ENCODE data around the gene CSRNP3. TPM values are rescaled to one million over a fixed set of nuclear protein-coding genes. Genes with fewer than 3 reads are reported as not detected.

Gene CSRNP3
- total RNA-seq, 1 donor from 2014 or later: 4.0 TPM

GRCh38 chr2:165701147-165701546 is 231.6 kb downstream of the CSRNP3 start:
- peaks cover 6% of the 10 kb centered on the region for H3K27me3 ChIP-seq (ENCODE audit: low read depth)
- TF ChIP-seq, protein P1, sequence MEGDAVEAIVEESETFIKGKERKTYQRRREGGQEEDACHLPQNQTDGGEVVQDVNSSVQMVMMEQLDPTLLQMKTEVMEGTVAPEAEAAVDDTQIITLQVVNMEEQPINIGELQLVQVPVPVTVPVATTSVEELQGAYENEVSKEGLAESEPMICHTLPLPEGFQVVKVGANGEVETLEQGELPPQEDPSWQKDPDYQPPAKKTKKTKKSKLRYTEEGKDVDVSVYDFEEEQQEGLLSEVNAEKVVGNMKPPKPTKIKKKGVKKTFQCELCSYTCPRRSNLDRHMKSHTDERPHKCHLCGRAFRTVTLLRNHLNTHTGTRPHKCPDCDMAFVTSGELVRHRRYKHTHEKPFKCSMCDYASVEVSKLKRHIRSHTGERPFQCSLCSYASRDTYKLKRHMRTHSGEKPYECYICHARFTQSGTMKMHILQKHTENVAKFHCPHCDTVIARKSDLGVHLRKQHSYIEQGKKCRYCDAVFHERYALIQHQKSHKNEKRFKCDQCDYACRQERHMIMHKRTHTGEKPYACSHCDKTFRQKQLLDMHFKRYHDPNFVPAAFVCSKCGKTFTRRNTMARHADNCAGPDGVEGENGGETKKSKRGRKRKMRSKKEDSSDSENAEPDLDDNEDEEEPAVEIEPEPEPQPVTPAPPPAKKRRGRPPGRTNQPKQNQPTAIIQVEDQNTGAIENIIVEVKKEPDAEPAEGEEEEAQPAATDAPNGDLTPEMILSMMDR (IDR thresholded peaks at IDR 0.05; ENCODE audit: borderline replicate concordance): no peak
- no peak overlapping the region for H3K27ac ChIP-seq (replicated peaks)
- DNase-seq: no peak
- no peak overlapping the region for H3K4me3 ChIP-seq
- no peaks in the 10 kb centered on the region for H3K36me3 ChIP-seq
- H3K9me3 ChIP-seq (replicated peaks): no peaks in the 10 kb centered on the region
- intact Hi-C loops (cut with micrococcal nuclease): no loop called here
- peaks cover 4% of the 10 kb centered on the region for H3K4me1 ChIP-seq

DNA sequence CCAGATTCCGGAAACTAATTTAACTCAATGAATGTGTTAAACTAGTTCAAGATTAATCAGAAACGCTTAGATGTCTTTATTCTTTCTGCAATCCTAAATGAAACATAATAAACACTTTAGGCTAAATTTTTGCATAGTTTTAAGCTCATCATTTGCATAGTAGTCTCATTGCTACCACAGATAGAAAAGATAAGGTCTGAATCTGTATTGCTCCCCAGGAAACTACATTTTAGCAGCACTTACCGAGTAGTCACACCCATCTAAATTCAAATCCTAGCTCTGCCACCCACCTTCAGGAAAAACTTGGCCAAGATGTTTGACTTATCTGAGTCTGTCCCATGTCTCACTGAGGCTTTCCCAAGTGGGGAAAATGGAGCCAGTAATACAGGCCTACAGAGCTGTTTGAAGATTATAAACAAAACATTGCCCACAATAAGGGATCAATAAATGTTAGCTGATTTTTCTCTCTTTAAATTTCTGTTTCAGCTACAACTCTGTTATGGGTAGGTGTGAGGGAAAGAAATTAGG is 237.5 kb downstream of the CSRNP3 start:
- TF ChIP-seq, protein P1 (IDR thresholded peaks at IDR 0.05; ENCODE audit: borderline replicate concordance): no peak

GRCh38 chr2:165716091-165716490 is 246.6 kb downstream of the CSRNP3 start:
- Histone ChIP-seq H3K4me3 (no peak overlapping the region), H3K9me3 (replicated peaks) (no peaks in the 10 kb centered on the region), H3K36me3 (no peaks in the 10 kb centered on the region), H3K4me1 (no peaks in the 10 kb centered on the region), H3K27me3 (ENCODE audit: low read depth) (peaks cover 4% of the 10 kb centered on the region), H3K27ac (replicated peaks) (no peak overlapping the region)
- TF ChIP-seq, protein P1 (IDR thresholded peaks at IDR 0.05; ENCODE audit: borderline replicate concordance): no peak
- no peak for DNase-seq
- intact Hi-C loops (cut with micrococcal nuclease): no loop called here

More for the DNA sequence above, 237.5 kb downstream of the CSRNP3 start:
- Histone ChIP-seq H3K36me3 (no peaks in the 10 kb centered on the region), H3K27me3 (ENCODE audit: low read depth) (peaks cover 6% of the 10 kb centered on the region), H3K27ac (replicated peaks) (no peak overlapping the region), H3K9me3 (replicated peaks) (no peaks in the 10 kb centered on the region), H3K4me3 (no peak overlapping the region), H3K4me1 (no peaks in the 10 kb centered on the region)
- intact Hi-C loops (cut with micrococcal nuclease): no loop called here
- no peak for DNase-seq

DNA sequence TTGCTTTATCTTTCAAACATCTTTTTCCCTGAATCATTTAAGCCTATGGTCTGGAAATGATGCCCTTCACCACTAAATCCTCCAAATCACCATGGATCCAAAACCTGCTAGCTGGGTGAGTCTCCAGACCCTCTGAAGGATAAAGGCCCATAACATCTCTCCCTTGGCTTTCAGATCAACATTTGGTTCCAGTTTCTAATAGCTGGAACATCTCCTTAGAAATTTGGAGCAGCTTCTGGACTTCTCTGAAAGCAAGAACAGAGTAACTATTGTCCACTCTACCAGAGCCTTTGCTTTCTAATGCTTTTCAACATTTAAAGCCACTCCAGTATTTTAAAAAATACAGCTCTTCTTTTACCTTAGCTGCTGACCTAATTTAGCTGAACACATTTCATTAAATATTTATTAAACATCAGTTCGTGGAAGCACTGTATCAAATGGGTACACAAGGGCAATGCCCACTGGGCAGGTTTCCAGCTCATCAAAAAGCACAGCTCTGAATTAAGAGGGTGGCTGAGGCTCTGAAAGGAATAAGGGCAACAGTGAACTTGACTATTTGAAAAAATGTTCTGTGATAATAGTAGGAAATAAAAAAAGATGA is 249.2 kb downstream of the CSRNP3 start:
- peaks cover 9% of the 10 kb centered on the region for H3K27me3 ChIP-seq (ENCODE audit: low read depth)
- H3K9me3 ChIP-seq (replicated peaks): no peaks in the 10 kb centered on the region
- no peaks in the 10 kb centered on the region for H3K4me1 ChIP-seq
- H3K36me3 ChIP-seq: no peaks in the 10 kb centered on the region
- intact Hi-C loops (cut with micrococcal nuclease): no loop called here
- no peak for DNase-seq
- H3K4me3 ChIP-seq: no peak overlapping the region
- TF ChIP-seq, protein P1 (IDR thresholded peaks at IDR 0.05; ENCODE audit: borderline replicate concordance): no peak
- no peak overlapping the region for H3K27ac ChIP-seq (replicated peaks)

- H3K27me3 ChIP-seq (ENCODE audit: low read depth): peaks cover 12% of the 10 kb centered on the region
- TF ChIP-seq, protein P1 (IDR thresholded peaks at IDR 0.05; ENCODE audit: borderline replicate concordance): no peak
- intact Hi-C loops (cut with micrococcal nuclease): no loop called here
- no peak overlapping the region for H3K4me3 ChIP-seq
- H3K4me1 ChIP-seq: no peaks in the 10 kb centered on the region
- no peak for DNase-seq
- H3K9me3 ChIP-seq (replicated peaks): no peaks in the 10 kb centered on the region
- H3K36me3 ChIP-seq: no peaks in the 10 kb centered on the region
- H3K27ac ChIP-seq (replicated peaks): no peak overlapping the region
Measured at GRCh38 chr2:165720511-165720910, 251.0 kb downstream of the CSRNP3 start.
